Myocyte (in vitro differentiated cells): ENCODE data around the gene CCNK. TPM values are rescaled to one million over a fixed set of nuclear protein-coding genes. Genes with fewer than 3 reads are reported as not detected.

Experiments
- DNase-seq: peaks from one replicate; pipeline ENCODE4 v3.0.0-alpha.2; 2012; ENCODE audit warnings: low read depth
- total RNA-seq: library from RNA; depleted of rRNA; stranded (reverse); fragments of >200 nt; gene quantifications from 2 replicates; pipeline ENCODE4 v1.2.3, GENCODE V29; 2014

The CCNK gene
- total RNA-seq, 1 donor from 2014 or later: 18.6 TPM

- DNase-seq: no peak
Observed at GRCh38 chr14:99549684-99550083, 68.5 kb downstream of the CCNK start.

GRCh38 chr14:99550387-99550992 is 69.3 kb downstream of the CCNK start:
- no peak for DNase-seq

DNA sequence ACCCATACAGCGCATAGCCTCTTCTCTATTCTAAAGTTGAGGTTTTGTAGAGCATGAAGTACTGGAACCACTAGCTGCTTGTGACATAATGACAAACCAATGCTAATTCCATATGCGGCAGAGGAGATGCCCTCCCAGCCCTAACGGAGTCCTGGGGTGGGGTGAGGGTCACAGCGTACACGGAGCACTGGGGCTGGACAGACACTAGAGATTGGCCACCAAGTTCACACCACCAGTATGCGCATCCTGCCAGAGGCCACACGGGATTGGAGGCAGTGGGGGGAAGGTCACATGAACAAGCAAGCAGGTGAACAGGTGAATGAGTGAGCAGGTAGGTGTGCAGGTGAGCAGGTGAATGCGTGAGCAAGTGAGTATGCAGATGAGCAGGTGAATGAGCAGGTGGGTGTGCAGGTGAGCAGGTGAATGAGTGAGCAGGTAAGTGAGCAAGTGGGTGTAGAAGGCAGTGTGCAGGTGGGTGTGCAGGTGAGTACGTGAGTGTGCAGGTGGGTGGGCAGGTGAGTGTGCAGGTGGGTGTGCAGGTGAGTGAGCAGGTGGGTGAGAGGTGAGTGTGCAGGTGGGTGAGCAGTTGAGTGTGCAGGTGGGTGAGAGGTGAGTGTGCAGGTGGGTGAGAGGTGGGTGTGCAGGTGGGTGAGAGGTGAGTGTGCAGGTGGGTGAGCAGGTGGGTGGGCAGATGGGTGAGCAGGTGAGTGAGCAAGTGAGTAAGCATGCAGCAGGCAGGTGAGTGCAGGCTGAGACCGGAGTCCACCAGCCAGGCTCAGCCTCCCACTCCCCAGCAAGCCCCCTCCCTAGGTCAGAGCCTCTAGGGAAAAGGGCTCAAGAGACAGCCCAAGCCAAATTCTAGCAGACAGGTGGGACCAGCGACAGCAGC is 70.1 kb downstream of the CCNK start:
- no peak for DNase-seq

DNA sequence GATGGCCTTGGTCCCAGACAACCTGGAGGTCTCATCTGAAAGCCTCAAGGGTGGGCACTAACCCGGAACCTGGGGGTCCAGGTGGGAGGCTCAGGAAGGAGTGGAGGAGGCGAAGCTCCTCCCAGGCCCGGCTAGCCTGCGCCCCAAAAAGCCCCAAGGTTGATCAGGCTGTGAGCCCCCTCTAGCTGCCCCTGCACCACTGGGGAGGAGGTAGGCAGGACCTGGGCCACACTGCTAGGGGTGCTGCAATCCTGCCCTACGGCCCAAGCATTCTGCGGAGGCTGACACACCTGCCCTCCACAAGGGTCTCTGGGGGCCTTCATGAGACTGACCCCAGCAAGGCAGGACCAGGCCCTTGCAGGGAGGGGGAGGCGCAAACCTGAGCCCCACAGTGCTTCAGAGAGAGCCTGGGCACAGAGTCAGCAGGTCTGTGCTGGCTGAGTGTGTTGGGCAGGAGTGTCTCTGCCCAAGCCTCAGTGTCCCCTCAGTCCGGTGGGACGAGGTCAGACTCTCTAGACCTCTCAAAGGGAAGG is 70.9 kb downstream of the CCNK start:
- no peak for DNase-seq

GRCh38 chr14:99552572-99553216 is 71.5 kb downstream of the CCNK start:
- no peak for DNase-seq

- no peak for DNase-seq
Observed at GRCh38 chr14:99554184-99554583, 73.0 kb downstream of the CCNK start.

- DNase-seq: no peak
Observed at GRCh38 chr14:99554757-99555531, 73.7 kb downstream of the CCNK start.

DNA sequence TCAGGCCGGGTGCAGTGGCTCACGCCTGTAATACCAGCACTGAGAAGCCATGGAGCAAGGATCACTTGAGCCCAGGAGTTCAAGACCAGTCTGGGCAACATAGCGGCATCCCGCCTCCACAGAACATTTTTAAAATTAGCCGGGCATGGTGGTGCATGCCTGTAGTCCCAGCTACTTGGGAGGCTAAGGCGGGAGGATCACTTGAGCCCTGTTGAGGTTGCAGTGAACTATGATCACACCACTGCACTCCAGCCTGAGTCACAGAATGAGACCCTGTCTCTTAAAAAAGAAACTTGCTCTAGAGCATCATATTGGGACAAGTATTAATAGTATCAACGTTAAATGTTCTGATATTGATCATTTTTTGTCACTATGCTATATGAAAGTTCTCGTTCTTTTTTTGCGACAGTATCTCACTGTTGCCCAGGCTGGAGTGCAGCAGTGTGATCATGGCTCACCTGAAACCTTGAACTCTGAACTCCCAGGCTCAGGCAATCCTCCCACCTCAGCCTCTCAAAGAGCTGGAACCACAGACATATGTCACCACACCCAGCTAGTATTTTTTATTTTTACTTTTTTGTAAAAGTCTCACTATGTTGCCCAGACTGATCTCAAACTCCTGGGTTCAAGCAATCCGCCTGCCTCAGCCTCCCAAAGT is 75.1 kb downstream of the CCNK start:
- no peak for DNase-seq

- no peak for DNase-seq
Observed at GRCh38 chr14:99559286-99559990, 78.2 kb downstream of the CCNK start.

GRCh38 chr14:99560403-99560802 is 79.2 kb downstream of the CCNK start:
- no peak for DNase-seq

DNA sequence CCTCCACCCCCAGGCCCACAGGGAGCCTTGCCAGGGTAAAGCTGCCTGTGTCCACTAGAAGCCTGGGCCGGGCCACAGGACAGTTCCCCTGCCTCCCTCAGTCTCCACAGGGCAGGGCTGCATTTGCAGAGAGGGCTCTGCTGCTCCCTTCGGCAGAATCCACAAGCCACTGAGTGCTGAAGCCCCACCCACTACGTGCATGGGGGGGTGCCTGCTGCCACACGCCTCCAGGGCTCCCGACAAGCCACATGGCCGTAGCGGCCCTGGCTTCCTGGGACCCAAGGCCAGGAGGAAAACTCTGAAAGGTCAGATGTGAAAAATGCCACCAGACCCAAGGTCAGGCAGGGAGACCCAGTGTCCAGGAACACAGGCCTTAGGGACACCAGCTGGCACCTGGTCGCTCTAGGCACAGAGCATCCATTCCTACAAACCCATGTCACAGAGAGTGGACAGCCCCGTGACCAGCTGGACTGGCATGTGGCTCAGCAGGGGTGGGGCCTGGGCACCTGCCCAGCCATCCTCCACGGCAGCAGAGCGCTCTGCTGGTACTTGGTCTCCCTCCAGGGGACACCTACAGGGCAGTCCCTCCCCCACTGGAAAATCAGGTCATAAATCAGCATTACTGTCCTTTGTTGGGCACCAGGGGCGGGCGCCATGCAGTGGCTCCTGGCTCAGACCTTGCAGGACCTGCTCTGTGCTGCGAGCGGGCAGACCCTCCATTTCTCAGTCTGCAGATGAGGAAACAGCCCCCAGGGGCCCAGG is 79.9 kb downstream of the CCNK start:
- DNase-seq: peak; percentile 34

GRCh38 chr14:99561864-99562263 is 80.7 kb downstream of the CCNK start:
- DNase-seq: no peak

Other genes with a start within 250 kb of the CCNK start
- gene BCL11B, start 209.2 kb upstream of the CCNK start, total RNA-seq: 0.03 and 0.05 TPM in 2 replicates
- 118 and 149 TPM in 2 replicates for gene SETD3, start 550 bp upstream of the CCNK start, total RNA-seq
- 3.2 and 6.1 TPM in 2 replicates for gene CCDC85C, start 122.8 kb downstream of the CCNK start, total RNA-seq
- 0.32 and 0.36 TPM in 2 replicates for gene HHIPL1, start 163.7 kb downstream of the CCNK start, total RNA-seq
- gene CYP46A1, start 202.9 kb downstream of the CCNK start, total RNA-seq: 2.2 and 2.8 TPM in 2 replicates